KG1 (cell line): ENCODE data around the gene L1TD1.
"Not testable (repeated sequence)": the region's sequence is repeated elsewhere in the genome, so short reads cannot be mapped to it uniquely, and the experiment has no call there.

Experiments
- DNase-seq: peaks from one replicate; lab custom pipeline; 2025; lab: John Stamatoyannopoulos, UW

L1TD1 gene

GRCh38 chr1:62235576-62235975 lies 40.9 kb downstream of the L1TD1 start:
- no peak for DNase-seq

- DNase-seq: no peak
Measured at GRCh38 chr1:62237361-62237760, 42.7 kb downstream of the L1TD1 start.

GRCh38 chr1:62237950-62238374 lies 43.3 kb downstream of the L1TD1 start:
- DNase-seq: no peak

GRCh38 chr1:62238507-62238906 lies 43.9 kb downstream of the L1TD1 start:
- no peak for DNase-seq

GRCh38 chr1:62239652-62240403 lies 45.2 kb downstream of the L1TD1 start:
- DNase-seq: not testable (repeated sequence)

GRCh38 chr1:62240651-62241370 lies 46.2 kb downstream of the L1TD1 start:
- DNase-seq: no peak

- no peak for DNase-seq
Measured at GRCh38 chr1:62241371-62242131, 46.9 kb downstream of the L1TD1 start.

- DNase-seq: not testable (repeated sequence)
Measured at GRCh38 chr1:62244380-62244779, 49.7 kb downstream of the L1TD1 start.

- no peak for DNase-seq
Measured at GRCh38 chr1:62245201-62245600, 50.6 kb downstream of the L1TD1 start.

GRCh38 chr1:62247391-62248168 lies 52.9 kb downstream of the L1TD1 start:
- no peak for DNase-seq

GRCh38 chr1:62250126-62250726 lies 55.6 kb downstream of the L1TD1 start:
- DNase-seq: no peak

- DNase-seq: no peak
Measured at GRCh38 chr1:62259551-62259950, 64.9 kb downstream of the L1TD1 start.

- DNase-seq: no peak
Measured at GRCh38 chr1:62260688-62261087, 66.0 kb downstream of the L1TD1 start.
